ENCODE data around the gene LTA.

The LTA gene

GRCh38 chr6:31559606-31559957 is 12.5 kb upstream of the LTA start:
- no peak for DNase-seq (ENCODE audit: low read depth in 2 of 2)
- no peak overlapping the region for H3K4me3 ChIP-seq (replicated peaks in 1 of 2; ENCODE audit: low read depth in 2 of 2, low read length in 2 of 2)
- no peak for TF ChIP-seq CTCF (IDR thresholded peaks at IDR 0.05; ENCODE audit: low read depth, low read length)

GRCh38 chr6:31559958-31560696 is 12.0 kb upstream of the LTA start:
- H3K4me3 ChIP-seq (replicated peaks in 1 of 2; ENCODE audit: low read depth in 2 of 2, low read length in 2 of 2) = no peak overlapping the region

GRCh38 chr6:31560697-31561058 is 11.4 kb upstream of the LTA start:
- H3K4me3 ChIP-seq (replicated peaks in 1 of 2; ENCODE audit: low read depth in 2 of 2, low read length in 2 of 2) = no peak overlapping the region
- DNase-seq (ENCODE audit: low read depth in 2 of 2) = no peak
- TF ChIP-seq CTCF (IDR thresholded peaks at IDR 0.05; ENCODE audit: low read depth, low read length) = no peak

More at GRCh38 chr6:31559958-31560696, 12.0 kb upstream of the LTA start:
- TF ChIP-seq CTCF (IDR thresholded peaks at IDR 0.05; ENCODE audit: low read depth, low read length) = no peak
- DNase-seq (ENCODE audit: low read depth in 2 of 2) = peak; percentile 76 to 80

GRCh38 chr6:31567531-31568370 is 4.3 kb upstream of the LTA start:
- DNase-seq (ENCODE audit: low read depth in 2 of 2) = no peak
- no peak for TF ChIP-seq CTCF (IDR thresholded peaks at IDR 0.05; ENCODE audit: low read depth, low read length)
- H3K4me3 ChIP-seq (replicated peaks in 1 of 2; ENCODE audit: low read depth in 2 of 2, low read length in 2 of 2) = no peak overlapping the region

GRCh38 chr6:31568537-31568961 is 3.5 kb upstream of the LTA start:
- no peak for DNase-seq (ENCODE audit: low read depth in 2 of 2)
- TF ChIP-seq CTCF (IDR thresholded peaks at IDR 0.05; ENCODE audit: low read depth, low read length) = no peak
- H3K4me3 ChIP-seq (replicated peaks in 1 of 2; ENCODE audit: low read depth in 2 of 2, low read length in 2 of 2) = no peak overlapping the region

- no peak for TF ChIP-seq CTCF (IDR thresholded peaks at IDR 0.05; ENCODE audit: low read depth, low read length)
- DNase-seq (ENCODE audit: low read depth in 2 of 2) = no peak
- H3K4me3 ChIP-seq (replicated peaks in 1 of 2; ENCODE audit: low read depth in 2 of 2, low read length in 2 of 2) = no peak overlapping the region
These were observed 2.1 kb upstream of the LTA start for GRCh38 chr6:31569861-31570536.
